ENCODE results near the gene LGALS3BP. TPM values are rescaled to one million over a fixed set of nuclear protein-coding genes. Genes with fewer than 3 reads are reported as not detected.
"Not testable (repeated sequence)": the region's sequence is repeated elsewhere in the genome, so short reads cannot be mapped to it uniquely, and the experiment has no call there.

LGALS3BP gene
- total RNA-seq, 1 donor from 2014 or later = 136 TPM

GRCh38 chr17:78962984-78963348, 16.8 kb downstream of the LGALS3BP start:
- DNase-seq = not testable (repeated sequence)

DNA sequence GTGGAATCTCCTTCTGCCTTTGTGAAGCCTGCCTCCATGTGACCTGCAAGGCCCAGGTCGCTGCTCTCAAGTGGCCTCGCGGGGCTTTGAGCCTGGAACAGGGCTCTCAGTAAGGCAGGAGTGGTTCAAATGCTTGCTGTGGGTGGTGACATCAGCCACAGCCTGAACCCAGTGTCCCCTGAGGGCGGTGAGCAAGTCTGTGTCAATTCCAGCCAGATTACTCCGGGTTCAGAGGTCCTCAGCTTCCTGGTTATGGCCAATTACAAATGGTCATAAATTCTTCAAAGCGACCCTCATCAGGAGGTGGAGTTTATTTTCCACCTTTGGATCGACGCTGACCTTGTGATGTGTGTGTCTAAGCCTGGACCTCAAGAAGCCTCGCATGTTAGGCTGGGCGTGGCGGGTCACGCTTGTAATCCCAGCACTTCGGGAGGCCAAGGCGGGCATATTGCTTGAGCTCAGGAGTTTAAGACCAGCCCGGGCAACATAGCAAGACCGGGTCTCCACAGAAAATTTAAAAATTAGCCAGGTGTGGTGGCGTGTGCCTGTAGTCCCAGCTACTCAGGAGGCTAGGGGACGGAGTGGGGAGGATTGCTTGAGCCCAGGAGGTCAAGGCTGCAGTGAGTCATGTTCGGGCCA, 17.3 kb downstream of the LGALS3BP start:
- no peak for DNase-seq

DNA sequence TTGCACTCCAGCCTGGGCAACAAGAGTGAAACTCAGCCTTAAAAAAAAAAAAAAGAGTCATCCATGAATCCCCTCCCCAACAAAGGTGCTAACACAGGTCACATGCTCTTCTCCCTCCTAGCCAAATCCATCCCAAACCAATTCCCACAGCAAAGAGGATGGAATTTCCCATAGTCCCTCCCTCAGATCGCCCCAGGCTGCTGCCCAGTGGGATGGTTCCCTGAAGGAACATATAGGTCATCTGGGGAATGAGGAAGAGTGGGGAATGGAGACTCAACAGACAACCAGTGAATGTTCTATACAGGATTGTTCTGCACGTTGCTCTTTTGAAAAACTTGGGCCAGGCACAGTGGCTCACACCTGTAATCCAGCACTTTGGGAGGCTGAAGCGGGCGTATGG, 18.2 kb downstream of the LGALS3BP start:
- DNase-seq = no peak

DNA sequence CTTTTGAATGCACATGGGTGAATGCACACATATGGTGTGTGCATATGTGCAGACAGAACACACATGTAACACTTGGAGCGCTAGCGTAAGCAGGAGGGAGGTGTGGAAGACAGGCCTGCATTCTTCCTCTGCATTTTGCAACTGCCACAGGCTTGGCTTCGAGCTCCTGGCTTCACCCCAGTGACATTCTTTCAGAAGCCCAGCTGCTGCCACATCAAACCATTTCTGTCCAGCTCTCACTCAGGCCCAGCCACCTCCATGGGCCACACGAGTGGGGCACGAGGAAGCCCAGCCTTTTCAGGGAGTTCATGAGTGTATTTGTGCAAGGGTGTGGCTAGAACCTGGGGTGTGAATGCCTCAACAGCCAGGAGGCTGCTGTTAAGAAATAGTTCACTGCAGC, 18.8 kb downstream of the LGALS3BP start:
- DNase-seq = peak; percentile 63

DNA sequence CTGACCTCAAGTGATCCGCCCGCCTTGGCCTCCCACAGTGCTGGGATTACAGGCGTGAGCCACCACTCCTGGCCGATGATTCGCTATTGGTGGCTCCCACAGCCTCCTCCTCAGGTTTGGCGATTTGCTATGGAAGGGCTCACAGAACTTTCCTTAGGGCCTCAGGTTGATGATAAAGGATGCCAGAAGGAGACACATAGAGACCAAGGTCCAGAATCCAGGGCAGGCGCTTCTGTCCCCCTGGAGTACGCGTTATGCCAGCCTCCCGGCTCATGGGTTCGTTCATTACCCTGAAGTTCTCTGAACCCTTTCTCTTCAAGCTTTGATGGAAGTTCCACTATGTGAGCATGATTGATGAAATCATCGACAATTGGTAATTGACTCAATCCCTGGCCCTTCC, 19.9 kb downstream of the LGALS3BP start:
- DNase-seq = no peak

DNA sequence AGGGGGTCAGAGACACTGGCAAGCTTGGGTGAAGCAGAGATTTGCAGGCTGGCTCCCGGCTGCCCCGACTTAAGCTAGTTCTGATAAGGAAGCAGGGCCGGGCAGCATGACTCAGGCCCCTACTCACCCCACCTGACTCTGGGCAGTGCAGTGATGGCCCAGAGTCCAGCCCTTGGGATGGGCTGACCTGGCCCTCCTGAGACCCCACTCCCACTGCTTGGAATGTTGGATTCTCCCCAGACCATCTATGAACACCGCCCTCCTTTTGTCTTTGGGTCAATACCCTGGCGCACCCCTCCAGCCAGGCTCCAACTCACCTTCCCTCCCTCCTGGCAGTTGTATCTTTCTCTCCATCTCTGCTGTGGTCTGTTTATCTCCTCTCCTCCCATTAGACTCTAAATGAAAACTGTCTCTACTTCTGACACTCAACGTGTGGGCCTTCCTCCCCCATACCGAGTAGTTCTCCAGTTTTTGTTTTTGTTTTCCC, 21.0 kb downstream of the LGALS3BP start:
- DNase-seq = no peak

GRCh38 chr17:78957128-78957527, 22.6 kb downstream of the LGALS3BP start:
- DNase-seq = peak; percentile 52

DNA sequence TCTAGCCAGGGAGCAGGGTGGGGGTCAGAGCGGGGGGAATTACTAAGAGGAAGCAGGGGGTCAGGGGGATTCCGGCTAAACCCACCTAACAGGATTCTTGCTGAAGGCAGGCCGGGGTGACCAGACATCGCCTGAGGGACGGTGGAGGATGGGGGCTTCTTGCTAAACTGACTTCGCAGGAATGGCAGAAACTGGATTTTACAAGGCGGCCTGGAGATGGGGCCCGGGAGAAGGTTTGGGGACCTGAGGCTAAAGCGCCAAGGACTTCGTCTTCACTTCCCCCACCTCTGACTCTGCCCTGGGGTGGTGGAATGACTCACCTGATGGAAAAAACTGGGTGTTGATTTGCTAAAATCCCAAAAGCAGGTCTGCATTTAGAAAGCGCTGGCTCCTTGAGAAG, 23.5 kb downstream of the LGALS3BP start:
- no peak for DNase-seq

GRCh38 chr17:78954684-78955083, 25.0 kb downstream of the LGALS3BP start:
- no peak for DNase-seq

DNA sequence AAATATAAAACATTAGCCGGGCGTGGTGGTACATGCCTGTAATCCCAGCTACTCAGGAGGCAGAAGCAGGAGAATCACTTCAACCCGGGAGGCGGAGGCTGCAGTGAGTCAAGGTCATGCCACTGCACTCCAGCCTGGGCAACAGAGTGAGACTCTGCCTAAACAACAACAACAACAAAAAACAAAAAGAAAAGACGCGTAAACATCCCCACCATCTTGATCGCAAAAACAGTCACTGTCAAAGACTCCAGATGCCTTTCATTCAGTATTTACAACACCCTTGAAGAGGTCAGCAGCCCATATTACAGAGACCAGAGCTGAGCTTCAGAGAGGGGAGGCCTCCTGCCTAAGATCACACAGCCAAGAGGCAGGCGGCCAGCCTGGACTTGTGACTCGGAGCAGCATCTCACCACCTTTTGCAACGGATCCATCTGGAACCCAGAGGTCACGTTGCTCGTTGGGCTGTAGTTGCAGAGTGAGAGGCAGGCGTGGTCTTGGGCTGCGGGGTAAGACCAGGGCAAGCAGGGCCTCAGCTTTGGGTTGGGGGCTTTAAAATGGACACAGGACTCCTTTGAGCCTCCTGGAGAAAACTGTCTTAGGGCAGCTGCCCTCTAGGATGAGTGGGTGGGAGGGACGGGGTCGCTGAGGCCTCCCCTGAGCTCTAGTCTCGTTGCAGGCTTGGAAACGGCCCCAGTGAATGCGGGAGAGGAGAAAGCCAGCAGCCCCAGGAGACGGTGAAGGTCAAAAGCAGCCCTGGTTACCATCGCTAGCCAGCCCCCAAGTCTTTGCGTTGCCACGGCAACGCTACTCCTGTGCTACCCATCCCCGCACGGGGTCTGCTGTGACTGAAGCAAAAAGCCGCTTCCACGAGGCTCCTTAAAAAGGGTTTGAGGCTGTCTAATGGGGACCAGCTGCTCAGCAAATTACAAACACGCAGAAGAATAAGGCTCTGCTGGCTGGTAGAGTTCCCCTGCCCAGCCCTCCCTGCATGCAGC, 26.1 kb downstream of the LGALS3BP start:
- peak; percentile 58 for DNase-seq

DNA sequence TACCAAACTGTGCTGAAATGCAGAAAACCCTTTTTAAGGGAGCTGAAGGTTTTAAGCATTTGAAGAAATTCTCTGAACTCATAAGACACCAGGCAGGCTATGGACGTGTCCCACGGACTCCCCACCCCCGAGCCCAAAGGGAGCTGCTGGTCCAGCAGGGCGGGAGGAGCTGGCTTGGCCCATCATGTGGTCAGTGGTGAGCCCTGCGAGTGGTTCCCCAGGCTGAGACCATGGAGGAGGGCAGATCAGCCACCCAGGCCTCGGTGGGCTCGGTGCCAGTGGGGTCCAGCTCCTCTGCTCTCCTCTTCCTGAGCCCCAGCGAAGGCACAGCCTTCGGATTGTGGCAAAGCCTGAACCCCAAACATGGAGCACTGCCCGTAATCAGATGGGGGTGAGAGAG, 27.0 kb downstream of the LGALS3BP start:
- no peak for DNase-seq

- no peak for DNase-seq
Observed at GRCh38 chr17:78951967-78952551, 27.7 kb downstream of the LGALS3BP start.

GRCh38 chr17:78950870-78951269, 28.9 kb downstream of the LGALS3BP start:
- DNase-seq = no peak

GRCh38 chr17:78947235-78948149, 32.2 kb downstream of the LGALS3BP start:
- no peak for DNase-seq

DNA sequence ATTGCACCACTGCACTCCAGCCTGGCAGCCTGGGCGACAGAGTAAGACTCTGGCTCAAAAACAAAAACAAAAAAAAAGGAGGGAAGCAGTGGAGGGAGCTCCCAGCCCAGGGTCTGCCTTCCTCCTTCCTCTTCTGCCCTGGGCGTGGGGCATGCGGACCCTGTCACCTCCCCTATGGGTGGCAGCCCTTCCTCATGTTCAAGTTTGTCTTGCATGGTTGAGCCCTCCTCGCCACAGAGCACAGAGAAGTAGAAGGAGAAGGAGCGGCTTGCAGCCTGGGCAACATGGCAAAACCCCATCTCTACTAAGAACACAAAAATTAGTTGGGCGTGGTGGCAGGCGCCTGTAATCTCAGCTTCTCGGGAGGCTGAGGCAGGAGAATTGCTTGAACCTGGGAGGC, 33.1 kb downstream of the LGALS3BP start:
- no peak for DNase-seq

- DNase-seq = no peak
Observed at GRCh38 chr17:78946131-78946530, 33.6 kb downstream of the LGALS3BP start.

DNA sequence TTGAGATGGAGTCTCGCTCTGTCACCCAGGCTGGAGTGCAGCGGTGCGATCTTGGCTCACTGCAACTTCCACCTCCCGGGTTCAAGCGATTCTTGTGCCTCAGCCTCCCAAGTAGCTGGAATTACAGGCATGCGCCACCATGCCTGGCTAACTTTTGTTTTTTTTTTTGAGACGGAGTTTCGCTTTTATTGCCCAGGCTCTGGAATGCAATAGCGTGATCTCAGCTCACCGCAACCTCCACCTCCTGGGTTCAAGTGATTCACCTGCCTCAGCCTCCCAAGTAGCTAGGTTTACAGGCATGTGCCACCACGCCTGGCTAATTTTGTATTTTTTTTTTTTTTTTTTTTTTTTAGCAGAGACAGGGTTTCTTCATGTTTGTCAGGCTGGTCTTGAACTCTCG, 34.3 kb downstream of the LGALS3BP start:
- not testable (repeated sequence) for DNase-seq

GRCh38 chr17:78944956-78945355, 34.8 kb downstream of the LGALS3BP start:
- no peak for DNase-seq

- DNase-seq = no peak
Observed at GRCh38 chr17:78944026-78944425, 35.7 kb downstream of the LGALS3BP start.

- DNase-seq = no peak
Observed at GRCh38 chr17:78940708-78941107, 39.0 kb downstream of the LGALS3BP start.

DNA sequence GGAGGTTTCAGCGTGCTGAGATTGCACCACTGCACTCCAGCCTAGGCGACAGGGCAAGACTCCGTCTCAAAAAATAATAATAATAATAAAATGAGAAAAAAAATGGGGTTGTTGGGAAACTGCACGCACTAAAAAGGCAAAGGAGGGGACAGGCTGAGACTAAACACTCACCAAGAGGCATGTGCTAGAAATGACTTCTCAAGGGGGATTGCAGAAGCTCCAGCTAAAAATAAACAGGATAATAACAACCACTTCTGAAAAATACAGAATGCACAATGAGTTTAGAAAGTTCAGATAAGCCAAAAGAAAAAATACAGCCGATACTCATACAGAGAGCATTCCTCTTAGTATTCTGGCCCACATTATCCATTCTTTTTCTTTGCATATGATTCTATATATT, 39.5 kb downstream of the LGALS3BP start:
- DNase-seq = no peak

- peak; percentile 32 for DNase-seq
Observed at GRCh38 chr17:78939615-78940014, 40.1 kb downstream of the LGALS3BP start.
